Mesendoderm (in vitro differentiated cells): ENCODE measurements around the gene VTCN1.

Experiments used
- DNase-seq: peaks from one replicate; pipeline ENCODE4 v3.0.0; 2013
- H2AK5ac ChIP-seq: 2 replicates; pipeline ENCODE4 v1.6.1; 2013; ENCODE audit warnings: low read length, inconsistent platforms
- H2BK120ac ChIP-seq: 2 replicates; pipeline ENCODE4 v1.6.1; 2013; ENCODE audit warnings: low read depth, mild to moderate bottlenecking, low read length, moderate library complexity, mixed read lengths
- H2BK15ac ChIP-seq: replicated peaks from 2 replicates; pipeline ENCODE4 v1.6.1; 2013; ENCODE audit warnings: low read depth, mild to moderate bottlenecking, moderate library complexity
- H2BK5ac ChIP-seq: 2 replicates; pipeline ENCODE4 v1.6.1; 2013; ENCODE audit warnings: low read length, inconsistent platforms
- H3K18ac ChIP-seq: 2 replicates; pipeline ENCODE4 v1.6.1; 2013; ENCODE audit warnings: mild to moderate bottlenecking, low read length, mixed read lengths
- H3K23ac ChIP-seq: one replicate; pipeline ENCODE4 v1.6.1; 2013; ENCODE audit warnings: low read length
- H3K27ac ChIP-seq: 2 replicates; pipeline ENCODE4 v1.5.1; 2013; ENCODE audit warnings: low read depth, mild to moderate bottlenecking, inconsistent platforms, low read length, moderate library complexity
- H3K27me3 ChIP-seq: 2 replicates; pipeline ENCODE4 v1.6.1; 2013; ENCODE audit warnings: low read length, control low read depth, mild to moderate bottlenecking, inconsistent platforms; ENCODE audit not compliant: insufficient read depth, poor library complexity
- H3K36me3 ChIP-seq: 2 replicates; pipeline ENCODE4 v1.6.1; 2013; ENCODE audit warnings: low read length, inconsistent platforms; ENCODE audit not compliant: control insufficient read depth, insufficient read depth
- H3K4ac ChIP-seq: one replicate; pipeline ENCODE4 v1.6.1; 2013; ENCODE audit warnings: low read depth, mild to moderate bottlenecking, low read length, moderate library complexity
- H3K4me1 ChIP-seq: 2 replicates; pipeline ENCODE4 v1.6.1; 2013; ENCODE audit warnings: low read depth, low read length, inconsistent platforms; ENCODE audit not compliant: control insufficient read depth
- H3K4me2 ChIP-seq: 2 replicates; pipeline ENCODE4 v1.6.1; 2013; ENCODE audit warnings: low read length
- H3K4me3 ChIP-seq: 2 replicates; pipeline ENCODE4 v1.5.1; 2013; ENCODE audit warnings: mild to moderate bottlenecking, low read length
- H3K56ac ChIP-seq: one replicate; pipeline ENCODE4 v1.6.1; 2013; ENCODE audit warnings: low read length
- H3K79me1 ChIP-seq: 2 replicates; pipeline ENCODE4 v1.6.1; 2013; ENCODE audit warnings: low read length, inconsistent platforms
- H3K79me2 ChIP-seq: 2 replicates; pipeline ENCODE4 v1.6.1; 2013; ENCODE audit warnings: mild to moderate bottlenecking, low read length; ENCODE audit not compliant: control insufficient read depth, insufficient read depth
- H3K9ac ChIP-seq: 2 replicates; pipeline ENCODE4 v1.6.1; 2013; ENCODE audit warnings: low read length, inconsistent platforms
- H4K5ac ChIP-seq: one replicate; pipeline ENCODE4 v1.6.1; 2013; ENCODE audit warnings: low read length
- H4K8ac ChIP-seq: one replicate; pipeline ENCODE4 v1.6.1; 2013; ENCODE audit warnings: low read depth, mild to moderate bottlenecking, control low read depth, low read length, moderate library complexity
- WGBS: extraction: QIAGEN DNeasy Blood & Tissue Kit; methylation state at CpG from one replicate; pipeline ENCODE4 v1.1.7; 2013; ENCODE audit warnings: low lambda C conversion rate, missing lambda C conversion rate; ENCODE audit not compliant: insufficient coverage; ENCODE audit errors: extremely low coverage; 5-methylcytosine and 5-hydroxymethylcytosine counted together

Gene VTCN1

DNA sequence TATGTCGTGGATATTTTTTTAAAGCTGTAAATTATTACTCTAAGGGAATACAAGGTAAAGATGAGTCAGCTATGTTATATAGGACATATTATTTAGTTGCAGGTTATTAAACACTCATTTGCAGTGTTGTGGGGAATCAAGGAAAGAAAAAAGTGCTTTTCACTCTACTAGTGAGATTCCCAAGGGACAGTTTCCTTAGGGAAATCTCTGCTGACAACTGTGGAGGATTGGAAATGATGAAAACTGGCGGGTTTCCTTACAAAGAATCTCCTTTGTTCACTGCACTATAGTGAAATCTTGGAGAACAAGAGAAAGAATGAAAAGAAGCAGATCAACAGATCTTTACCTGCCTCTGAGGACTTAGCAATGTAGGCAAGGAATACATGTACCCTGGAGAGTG, 64.7 kb downstream of the VTCN1 start:
- no peak overlapping the region for H3K56ac ChIP-seq
- no peak overlapping the region for H3K27ac ChIP-seq
- H3K9ac ChIP-seq: no peak overlapping the region
- no peaks in the 10 kb centered on the region for H3K36me3 ChIP-seq
- H3K4me2 ChIP-seq: no peak overlapping the region
- H3K27me3 ChIP-seq: no peaks in the 10 kb centered on the region
- no peak overlapping the region for H2BK120ac ChIP-seq
- H4K8ac ChIP-seq: no peak overlapping the region
- no peak overlapping the region for H4K5ac ChIP-seq
- DNase-seq: no peak
- H2AK5ac ChIP-seq: no peak overlapping the region
- no peak overlapping the region for H3K4ac ChIP-seq
- H2BK5ac ChIP-seq: no peak overlapping the region
- H3K4me1 ChIP-seq: peaks cover 8% of the 10 kb centered on the region
- H3K23ac ChIP-seq: no peak overlapping the region
- peak overlapping the region; percentile 3 for H2BK15ac ChIP-seq
- H3K79me2 ChIP-seq: no peaks in the 10 kb centered on the region
- no peak overlapping the region for H3K4me3 ChIP-seq
- 100% methylated on average over 1 of the region's 2 CpGs for WGBS
- H3K18ac ChIP-seq: no peak overlapping the region
- H3K79me1 ChIP-seq: no peaks in the 10 kb centered on the region

DNA sequence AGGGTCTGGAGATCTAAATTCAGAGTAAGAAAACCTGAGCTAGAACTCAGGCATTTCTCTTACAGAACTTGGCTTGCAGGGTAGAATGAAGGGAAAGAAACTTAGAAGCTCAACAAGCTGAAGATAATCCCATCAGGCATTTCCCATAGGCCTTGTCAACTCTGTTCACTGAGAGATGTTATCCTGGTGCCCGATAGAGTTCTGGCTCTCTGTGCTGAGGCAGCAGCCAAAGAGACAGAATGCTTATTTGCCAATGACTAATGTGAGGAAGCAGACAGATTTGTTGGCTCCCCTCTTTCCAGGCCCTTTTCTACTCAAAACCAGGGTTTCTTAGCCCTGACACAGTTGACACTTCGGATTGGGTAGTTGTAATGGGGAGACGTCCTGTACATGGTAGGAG, 66.9 kb downstream of the VTCN1 start:
- Histone ChIP-seq H2BK120ac (no peak overlapping the region), H4K5ac (no peak overlapping the region), H3K18ac (no peak overlapping the region), H3K27me3 (no peaks in the 10 kb centered on the region), H3K23ac (no peak overlapping the region), H3K27ac (no peak overlapping the region), H3K56ac (no peak overlapping the region), H3K4me3 (no peak overlapping the region), H4K8ac (no peak overlapping the region), H3K79me2 (no peaks in the 10 kb centered on the region), H2BK15ac (no peak overlapping the region), H3K9ac (no peak overlapping the region), H3K79me1 (no peaks in the 10 kb centered on the region), H2BK5ac (no peak overlapping the region), H3K36me3 (no peaks in the 10 kb centered on the region), H3K4me1 (peaks cover 8% of the 10 kb centered on the region), H3K4me2 (no peak overlapping the region), H3K4ac (no peak overlapping the region), H2AK5ac (no peak overlapping the region)
- DNase-seq: no peak
- WGBS: no CpG with 5 or more reads among the region's 3 CpGs

DNA sequence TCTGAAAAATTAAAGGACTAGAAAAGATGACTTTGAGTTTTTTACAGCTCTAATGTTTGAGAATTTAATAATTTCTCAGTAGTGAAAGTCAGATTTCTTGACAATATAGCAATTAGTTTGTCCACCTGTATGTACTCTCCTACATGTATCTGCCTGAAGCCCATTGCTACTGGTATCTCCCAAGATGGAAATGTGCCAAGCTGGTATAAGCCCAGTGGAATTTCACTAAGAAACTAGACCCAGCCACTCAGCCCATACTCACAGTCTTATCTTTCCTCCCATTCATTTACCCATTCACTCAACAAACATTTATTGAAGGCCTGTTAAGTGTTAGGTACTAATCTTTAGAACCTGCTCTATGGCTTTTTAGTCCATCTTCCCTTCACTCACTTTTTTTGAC, 67.6 kb downstream of the VTCN1 start:
- Histone ChIP-seq H3K9ac (no peak overlapping the region), H3K27ac (no peak overlapping the region), H3K18ac (no peak overlapping the region), H3K27me3 (no peaks in the 10 kb centered on the region), H3K36me3 (no peaks in the 10 kb centered on the region), H3K4me2 (no peak overlapping the region), H2AK5ac (no peak overlapping the region), H2BK120ac (no peak overlapping the region), H4K5ac (no peak overlapping the region), H2BK15ac (no peak overlapping the region), H3K4me1 (peaks cover 8% of the 10 kb centered on the region), H3K56ac (no peak overlapping the region), H3K79me1 (no peaks in the 10 kb centered on the region), H4K8ac (no peak overlapping the region), H3K4ac (no peak overlapping the region), H3K4me3 (no peak overlapping the region), H3K79me2 (no peaks in the 10 kb centered on the region), H2BK5ac (no peak overlapping the region), H3K23ac (no peak overlapping the region)
- no peak for DNase-seq

DNA sequence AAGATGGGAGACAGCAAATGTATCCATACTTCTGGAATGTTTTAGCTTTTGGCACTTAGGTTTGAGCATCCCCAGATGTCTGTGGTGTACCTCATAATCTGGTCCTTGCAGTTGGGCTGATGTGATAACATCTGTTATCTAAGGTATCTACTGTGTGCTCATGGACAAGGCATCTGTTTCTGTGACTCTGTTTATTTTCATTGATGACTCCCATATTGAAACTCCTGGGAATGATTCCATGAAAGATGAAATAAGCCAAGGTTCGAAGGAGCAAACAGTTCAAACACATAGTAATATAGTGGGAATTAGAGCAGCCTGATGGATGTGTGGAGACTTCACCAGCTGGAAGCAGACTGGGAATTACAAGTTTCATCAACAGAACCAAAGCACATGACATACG, 68.5 kb downstream of the VTCN1 start:
- no CpG with 5 or more reads among the region's 2 CpGs for WGBS
- H2BK15ac ChIP-seq: no peak overlapping the region
- no peak overlapping the region for H3K4me2 ChIP-seq
- H4K8ac ChIP-seq: no peak overlapping the region
- no peaks in the 10 kb centered on the region for H3K79me2 ChIP-seq
- H3K4ac ChIP-seq: no peak overlapping the region
- no peaks in the 10 kb centered on the region for H3K36me3 ChIP-seq
- H4K5ac ChIP-seq: no peak overlapping the region
- H3K9ac ChIP-seq: no peak overlapping the region
- H3K27me3 ChIP-seq: no peaks in the 10 kb centered on the region
- no peak overlapping the region for H3K27ac ChIP-seq
- H2BK120ac ChIP-seq: no peak overlapping the region
- no peak overlapping the region for H3K4me3 ChIP-seq
- H3K79me1 ChIP-seq: no peaks in the 10 kb centered on the region
- H2BK5ac ChIP-seq: no peak overlapping the region
- H3K56ac ChIP-seq: no peak overlapping the region
- no peak overlapping the region for H3K18ac ChIP-seq
- H3K4me1 ChIP-seq: peaks cover 5% of the 10 kb centered on the region
- no peak overlapping the region for H3K23ac ChIP-seq
- H2AK5ac ChIP-seq: no peak overlapping the region
- no peak for DNase-seq

DNA sequence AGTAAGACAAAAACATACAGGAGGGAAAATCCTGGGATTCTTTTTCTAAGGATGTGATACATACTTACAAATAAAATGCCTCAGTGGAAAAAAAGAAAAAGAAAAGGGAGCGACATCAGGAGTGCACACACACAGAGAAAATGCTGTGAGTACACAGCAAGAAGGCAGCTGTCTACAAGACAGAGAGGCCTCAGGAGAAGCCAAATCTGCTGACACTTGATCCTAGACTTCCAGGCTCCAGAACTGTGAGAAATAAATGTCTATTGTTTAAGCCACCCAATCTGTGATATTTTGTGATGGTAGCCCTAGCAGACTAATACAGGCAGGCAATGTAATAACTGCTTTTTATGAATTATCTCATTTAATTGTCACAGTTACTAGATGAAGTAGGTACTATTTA, 72.2 kb downstream of the VTCN1 start:
- Histone ChIP-seq H2BK5ac (no peak overlapping the region), H3K36me3 (no peaks in the 10 kb centered on the region), H2BK120ac (no peak overlapping the region), H3K9ac (no peak overlapping the region), H3K4me3 (no peak overlapping the region), H4K8ac (no peak overlapping the region), H3K4ac (no peak overlapping the region), H2BK15ac (no peak overlapping the region), H3K4me1 (no peaks in the 10 kb centered on the region), H3K56ac (no peak overlapping the region), H3K18ac (no peak overlapping the region), H3K79me2 (no peaks in the 10 kb centered on the region), H2AK5ac (no peak overlapping the region), H3K4me2 (no peak overlapping the region), H3K79me1 (no peaks in the 10 kb centered on the region), H3K27me3 (no peaks in the 10 kb centered on the region), H4K5ac (no peak overlapping the region), H3K27ac (no peak overlapping the region), H3K23ac (no peak overlapping the region)
- WGBS: no CpG with 5 or more reads among the region's 1 CpG
- DNase-seq: no peak

DNA sequence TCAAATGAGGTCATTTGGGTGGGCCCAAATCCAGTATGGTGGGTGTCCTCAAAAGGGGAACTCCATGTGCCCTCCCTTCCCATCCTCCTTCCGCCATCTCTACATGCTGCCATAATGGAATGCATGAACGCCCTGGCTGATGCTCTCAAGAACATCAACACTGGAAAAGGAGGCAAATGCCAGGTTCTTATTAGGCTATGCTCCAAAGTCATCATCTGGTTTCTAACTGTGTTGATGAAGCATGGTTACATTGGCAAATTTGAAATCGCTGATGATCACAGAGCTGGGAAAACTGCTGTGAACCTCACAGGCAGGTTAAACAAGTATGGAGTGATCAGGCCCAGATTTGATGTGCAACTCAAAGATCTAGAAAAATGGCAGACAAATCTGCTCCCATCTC, 72.6 kb downstream of the VTCN1 start:
- no peak overlapping the region for H3K9ac ChIP-seq
- no peak overlapping the region for H2BK15ac ChIP-seq
- no peak overlapping the region for H3K23ac ChIP-seq
- H3K27ac ChIP-seq: no peak overlapping the region
- no peaks in the 10 kb centered on the region for H3K79me2 ChIP-seq
- H3K27me3 ChIP-seq: no peaks in the 10 kb centered on the region
- H4K8ac ChIP-seq: no peak overlapping the region
- WGBS: no CpG with 5 or more reads among the region's 3 CpGs
- no peak overlapping the region for H3K4me3 ChIP-seq
- H4K5ac ChIP-seq: no peak overlapping the region
- H3K4me1 ChIP-seq: no peaks in the 10 kb centered on the region
- H3K56ac ChIP-seq: no peak overlapping the region
- H2AK5ac ChIP-seq: no peak overlapping the region
- no peaks in the 10 kb centered on the region for H3K36me3 ChIP-seq
- no peaks in the 10 kb centered on the region for H3K79me1 ChIP-seq
- DNase-seq: no peak
- no peak overlapping the region for H3K18ac ChIP-seq
- H2BK120ac ChIP-seq: no peak overlapping the region
- H2BK5ac ChIP-seq: no peak overlapping the region
- H3K4me2 ChIP-seq: no peak overlapping the region
- H3K4ac ChIP-seq: no peak overlapping the region
